Measurements from ENCODE around the gene MKI67. TPM values are rescaled to one million over a fixed set of nuclear protein-coding genes. Genes with fewer than 3 reads are reported as not detected.

The MKI67 gene
- total RNA-seq, 1 donor from 2014 or later: 140 TPM

DNA sequence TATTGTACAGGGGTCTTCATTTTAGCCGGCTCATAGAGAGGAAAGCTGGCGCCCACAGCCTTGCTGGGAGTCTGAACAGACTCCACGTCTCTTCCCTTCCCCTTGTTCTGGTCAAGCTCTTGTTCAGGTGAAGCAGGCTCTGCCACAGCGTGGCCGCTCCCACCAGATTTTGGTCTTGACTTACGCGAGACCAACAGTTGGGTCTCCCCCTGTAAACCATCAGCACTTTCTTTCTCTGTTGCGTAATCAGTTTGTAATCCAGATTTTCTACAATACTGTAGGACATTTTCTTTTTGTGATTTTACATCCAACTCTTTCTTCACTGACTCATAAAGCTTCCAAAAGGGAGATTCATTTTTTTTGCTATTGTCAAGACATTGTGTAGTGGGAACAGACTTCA lies 10.9 kb downstream of the MKI67 start:
- no peaks in the 10 kb centered on the region for H3K4me1 Mint-ChIP-seq
- H3K27me3 Mint-ChIP-seq (ENCODE audit: low read depth): no peaks in the 10 kb centered on the region
- TF ChIP-seq, protein P1, sequence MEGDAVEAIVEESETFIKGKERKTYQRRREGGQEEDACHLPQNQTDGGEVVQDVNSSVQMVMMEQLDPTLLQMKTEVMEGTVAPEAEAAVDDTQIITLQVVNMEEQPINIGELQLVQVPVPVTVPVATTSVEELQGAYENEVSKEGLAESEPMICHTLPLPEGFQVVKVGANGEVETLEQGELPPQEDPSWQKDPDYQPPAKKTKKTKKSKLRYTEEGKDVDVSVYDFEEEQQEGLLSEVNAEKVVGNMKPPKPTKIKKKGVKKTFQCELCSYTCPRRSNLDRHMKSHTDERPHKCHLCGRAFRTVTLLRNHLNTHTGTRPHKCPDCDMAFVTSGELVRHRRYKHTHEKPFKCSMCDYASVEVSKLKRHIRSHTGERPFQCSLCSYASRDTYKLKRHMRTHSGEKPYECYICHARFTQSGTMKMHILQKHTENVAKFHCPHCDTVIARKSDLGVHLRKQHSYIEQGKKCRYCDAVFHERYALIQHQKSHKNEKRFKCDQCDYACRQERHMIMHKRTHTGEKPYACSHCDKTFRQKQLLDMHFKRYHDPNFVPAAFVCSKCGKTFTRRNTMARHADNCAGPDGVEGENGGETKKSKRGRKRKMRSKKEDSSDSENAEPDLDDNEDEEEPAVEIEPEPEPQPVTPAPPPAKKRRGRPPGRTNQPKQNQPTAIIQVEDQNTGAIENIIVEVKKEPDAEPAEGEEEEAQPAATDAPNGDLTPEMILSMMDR (conservative IDR thresholded peaks at IDR 0.05): no peak
- H3K4me3 Mint-ChIP-seq: no peak overlapping the region
- H3K36me3 Mint-ChIP-seq (ENCODE audit: low read depth): peaks cover 30% of the 10 kb centered on the region
- no peak for DNase-seq (ENCODE audit: low read depth, low spot score)
- H3K27ac Mint-ChIP-seq (ENCODE audit: unreplicated experiment): no peak overlapping the region
- no peaks in the 10 kb centered on the region for H3K9me3 Mint-ChIP-seq

DNA sequence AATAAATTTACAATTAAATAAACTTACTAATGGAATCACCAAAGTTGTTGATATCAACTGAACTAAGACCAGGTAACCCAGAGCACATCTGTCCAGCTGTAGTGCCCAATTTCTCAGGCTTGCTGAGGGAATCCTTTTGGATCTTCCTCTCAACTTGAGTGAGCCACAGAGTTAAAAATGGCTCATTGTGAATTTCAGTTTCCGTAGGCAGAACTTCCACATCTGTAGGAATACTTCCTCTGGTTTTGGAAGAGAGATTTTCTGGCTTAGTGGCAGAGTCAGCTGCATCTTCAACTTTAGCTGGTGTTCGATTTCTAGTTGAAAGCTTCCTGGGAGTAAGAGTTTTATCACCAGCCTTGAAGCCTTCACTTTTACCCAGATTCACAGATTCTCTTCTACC lies 11.3 kb downstream of the MKI67 start:
- Mint-ChIP-seq H3K9me3 (no peaks in the 10 kb centered on the region), H3K4me1 (no peaks in the 10 kb centered on the region), H3K36me3 (ENCODE audit: low read depth) (peaks cover 31% of the 10 kb centered on the region), H3K27me3 (ENCODE audit: low read depth) (no peaks in the 10 kb centered on the region), H3K4me3 (no peak overlapping the region), H3K27ac (ENCODE audit: unreplicated experiment) (no peak overlapping the region)
- TF ChIP-seq, protein P1 (conservative IDR thresholded peaks at IDR 0.05): no peak
- no peak for DNase-seq (ENCODE audit: low read depth, low spot score)

DNA sequence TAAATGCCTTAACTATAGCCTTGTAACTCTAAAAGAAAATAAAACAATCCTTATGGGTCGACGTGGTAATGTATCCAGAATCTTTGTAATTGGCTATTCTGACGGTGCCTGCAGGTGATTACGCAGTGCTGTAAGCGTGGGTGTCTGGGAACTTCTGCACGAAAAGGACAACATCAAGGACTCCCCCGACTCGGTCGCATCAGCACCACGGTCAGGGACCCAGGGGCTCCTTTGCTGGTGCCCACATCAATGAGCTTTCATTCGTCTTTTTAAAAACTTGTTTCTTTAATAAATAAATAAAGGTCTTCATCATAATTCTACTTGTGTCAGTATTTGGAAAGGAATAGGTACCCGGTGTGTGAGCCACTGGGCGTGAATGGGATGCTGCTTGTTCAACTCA lies 13.2 kb downstream of the MKI67 start:
- Mint-ChIP-seq H3K4me3 (no peak overlapping the region), H3K36me3 (ENCODE audit: low read depth) (peaks cover 24% of the 10 kb centered on the region), H3K27me3 (ENCODE audit: low read depth) (no peaks in the 10 kb centered on the region), H3K4me1 (no peaks in the 10 kb centered on the region), H3K27ac (ENCODE audit: unreplicated experiment) (no peak overlapping the region), H3K9me3 (no peaks in the 10 kb centered on the region)
- TF ChIP-seq, protein P1 (conservative IDR thresholded peaks at IDR 0.05): no peak
- no peak for DNase-seq (ENCODE audit: low read depth, low spot score)

DNA sequence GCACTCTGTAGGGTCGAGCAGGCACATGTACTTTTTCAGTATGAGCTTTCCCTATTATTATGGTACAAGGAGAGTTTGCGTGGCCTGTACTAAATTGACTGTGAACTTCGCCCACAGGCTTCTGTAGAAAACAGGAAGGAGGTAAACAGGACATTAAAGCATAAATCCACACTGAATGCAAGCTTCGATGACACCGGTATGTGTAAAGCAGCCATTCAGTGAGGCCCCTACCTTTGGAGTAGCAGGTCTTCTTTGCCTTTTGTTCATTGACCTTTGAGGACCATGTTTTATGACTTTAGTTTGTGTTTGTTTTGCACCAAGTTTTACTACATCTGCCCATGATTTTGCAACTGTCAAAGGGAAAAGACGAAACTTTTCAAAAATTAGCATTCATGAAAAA lies 14.5 kb downstream of the MKI67 start:
- Mint-ChIP-seq H3K36me3 (ENCODE audit: low read depth) (peaks cover 21% of the 10 kb centered on the region), H3K9me3 (no peaks in the 10 kb centered on the region), H3K4me3 (no peak overlapping the region), H3K27ac (ENCODE audit: unreplicated experiment) (no peak overlapping the region), H3K4me1 (no peaks in the 10 kb centered on the region), H3K27me3 (ENCODE audit: low read depth) (no peaks in the 10 kb centered on the region)
- TF ChIP-seq, protein P1 (conservative IDR thresholded peaks at IDR 0.05): no peak
- no peak for DNase-seq (ENCODE audit: low read depth, low spot score)

DNA sequence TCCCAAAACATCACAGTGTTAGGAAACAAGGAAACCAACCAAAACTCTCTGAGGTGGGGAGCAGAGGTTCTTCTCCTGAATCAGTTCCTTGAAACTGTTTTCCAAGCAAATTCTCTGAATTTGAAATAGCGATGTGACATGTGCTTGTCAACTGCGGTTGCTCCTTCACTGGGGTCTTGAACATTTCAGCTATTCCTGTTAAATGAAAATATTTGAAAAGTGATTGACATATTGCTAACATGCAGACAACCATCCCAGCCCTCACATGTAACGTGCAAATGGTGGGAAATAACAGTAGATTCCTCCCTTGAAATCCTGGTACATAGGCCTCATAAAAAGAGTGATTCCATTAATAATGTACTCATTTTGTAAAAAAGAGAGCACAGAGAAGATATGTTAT lies 15.9 kb downstream of the MKI67 start:
- TF ChIP-seq, protein P1 (conservative IDR thresholded peaks at IDR 0.05): no peak
- Mint-ChIP-seq H3K36me3 (ENCODE audit: low read depth) (peaks cover 16% of the 10 kb centered on the region), H3K27me3 (ENCODE audit: low read depth) (no peaks in the 10 kb centered on the region), H3K27ac (ENCODE audit: unreplicated experiment) (no peak overlapping the region), H3K4me1 (no peaks in the 10 kb centered on the region), H3K9me3 (no peaks in the 10 kb centered on the region), H3K4me3 (no peak overlapping the region)
- DNase-seq (ENCODE audit: low read depth, low spot score): no peak

DNA sequence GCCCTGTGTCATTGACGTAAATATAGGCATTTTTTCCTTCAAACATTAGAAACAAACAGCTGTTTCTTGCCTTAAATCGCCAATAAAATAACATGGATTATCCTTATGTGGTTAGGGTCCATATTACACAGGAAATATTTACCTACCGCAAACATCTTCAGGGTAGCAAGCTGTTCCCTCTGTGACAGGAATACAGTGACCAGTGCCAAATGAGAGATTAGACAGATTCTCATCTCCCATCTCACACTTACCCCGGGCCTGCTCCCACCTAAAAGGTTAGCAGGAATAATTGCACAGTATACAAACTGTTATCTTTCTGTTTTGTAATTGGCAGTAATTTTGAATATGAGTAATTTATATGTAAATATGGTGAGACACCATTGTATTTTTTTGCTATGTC lies 16.5 kb downstream of the MKI67 start:
- TF ChIP-seq, protein P1 (conservative IDR thresholded peaks at IDR 0.05): no peak

More for the DNA sequence above, 16.5 kb downstream of the MKI67 start:
- DNase-seq (ENCODE audit: low read depth, low spot score): no peak
- Mint-ChIP-seq H3K9me3 (no peaks in the 10 kb centered on the region), H3K4me3 (no peak overlapping the region), H3K27ac (ENCODE audit: unreplicated experiment) (no peak overlapping the region), H3K27me3 (ENCODE audit: low read depth) (no peaks in the 10 kb centered on the region), H3K36me3 (ENCODE audit: low read depth) (peaks cover 15% of the 10 kb centered on the region), H3K4me1 (no peaks in the 10 kb centered on the region)
